ENCODE results near the gene KCTD5. TPM values are rescaled to one million over a fixed set of nuclear protein-coding genes. Genes with fewer than 3 reads are reported as not detected.

Gene KCTD5
- total RNA-seq, 1 experiment from 2014 or later = 42.1 TPM

- Histone ChIP-seq H3K4me1 (ENCODE audit: control insufficient read depth in 1 of 2, insufficient read depth in 2 of 2, low read length in 2 of 2) (peaks cover 0 to 8% of the 10 kb centered on the region in 2 experiments; a peak in 3 of 4 replicates), H2AFZ (ENCODE audit: low read depth, low read length, poor library complexity, severe bottlenecking) (no peak overlapping the region), H3K79me2 (ENCODE audit: insufficient read depth, low read length) (no peaks in the 10 kb centered on the region), H3K9ac (ENCODE audit: low read length) (no peak overlapping the region), H4K20me1 (ENCODE audit: insufficient read depth) (no peaks in the 10 kb centered on the region), H3K36me3 (ENCODE audit: control insufficient read depth in 1 of 2, insufficient read depth in 2 of 2, low read length in 2 of 2) (no peaks in the 10 kb centered on the region), H3K4me2 (ENCODE audit: low read length) (no peak overlapping the region), H3K27ac (ENCODE audit: low read depth, low read length) (peak overlapping the region; percentile 2; the same call in 1 of the 2 replicates), H3K9me2 (ENCODE audit: insufficient read depth) (no peaks in the 10 kb centered on the region), H3K27me3 (ENCODE audit: insufficient read depth, low read length) (no peaks in the 10 kb centered on the region), H3K9me3 (ENCODE audit: control insufficient read depth in 1 of 2, insufficient read depth in 1 of 2, low read depth in 1 of 2, low read length in 2 of 2) (no peaks in the 10 kb centered on the region), H3K4me3 (replicated peaks in 1 of 2; ENCODE audit: low read depth in 1 of 2, low read length in 2 of 2) (no peak overlapping the region)
- intact Hi-C loops (cut with micrococcal nuclease) = no loop called here
- DNase-seq (ENCODE audit: low read depth, low spot score) (no peak), ATAC-seq (peak; percentile 42; the same call in 1 of the 2 replicates)
- ChIA-PET CTCF (no interaction called here), RAD21 (ENCODE audit: low non-redundant PET in 1 of 2, low total read pairs in 2 of 2, uncharacterized antibody in 2 of 2, unreplicated experiment in 2 of 2) (no interaction called here), POLR2A (interaction anchor here (0.6 kb wide), 1 partner anchor 18 kb away, joined by 4 read pairs; no protein-coding TSS in a partner anchor)
- no TSS peak for BruUV-seq (replicated peaks)
- TF ChIP-seq RAD21 (IDR thresholded peaks at IDR 0.05; ENCODE audit: low read depth) (no peak), CBX3 (IDR thresholded peaks at IDR 0.05; ENCODE audit: low read depth) (no peak), EZH2 (IDR thresholded peaks at IDR 0.05) (no peak), FOSL1 (IDR thresholded peaks at IDR 0.05; ENCODE audit: low read depth) (no peak), JUND (IDR thresholded peaks at IDR 0.05) (no peak), REST (IDR thresholded peaks at IDR 0.05; ENCODE audit: low read depth) (no peak), POLR2A (IDR thresholded peaks at IDR 0.05; ENCODE audit: borderline replicate concordance, extremely low read depth, insufficient read depth, insufficient read length) (no peak), SIN3A (IDR thresholded peaks at IDR 0.05; ENCODE audit: low read depth) (no peak), YY1 (IDR thresholded peaks at IDR 0.05; ENCODE audit: extremely low read depth, insufficient replicate concordance, low read depth, low read length) (no peak), POLR2AphosphoS5 (IDR thresholded peaks at IDR 0.05; ENCODE audit: low read depth, low read length) (no peak), EGR1 (IDR thresholded peaks at IDR 0.05; ENCODE audit: low read depth) (no peak), ZFX (IDR thresholded peaks at IDR 0.05) (no peak), CEBPB (IDR thresholded peaks at IDR 0.05; ENCODE audit: low read depth) (no peak)
- TF ChIP-seq, protein P1, sequence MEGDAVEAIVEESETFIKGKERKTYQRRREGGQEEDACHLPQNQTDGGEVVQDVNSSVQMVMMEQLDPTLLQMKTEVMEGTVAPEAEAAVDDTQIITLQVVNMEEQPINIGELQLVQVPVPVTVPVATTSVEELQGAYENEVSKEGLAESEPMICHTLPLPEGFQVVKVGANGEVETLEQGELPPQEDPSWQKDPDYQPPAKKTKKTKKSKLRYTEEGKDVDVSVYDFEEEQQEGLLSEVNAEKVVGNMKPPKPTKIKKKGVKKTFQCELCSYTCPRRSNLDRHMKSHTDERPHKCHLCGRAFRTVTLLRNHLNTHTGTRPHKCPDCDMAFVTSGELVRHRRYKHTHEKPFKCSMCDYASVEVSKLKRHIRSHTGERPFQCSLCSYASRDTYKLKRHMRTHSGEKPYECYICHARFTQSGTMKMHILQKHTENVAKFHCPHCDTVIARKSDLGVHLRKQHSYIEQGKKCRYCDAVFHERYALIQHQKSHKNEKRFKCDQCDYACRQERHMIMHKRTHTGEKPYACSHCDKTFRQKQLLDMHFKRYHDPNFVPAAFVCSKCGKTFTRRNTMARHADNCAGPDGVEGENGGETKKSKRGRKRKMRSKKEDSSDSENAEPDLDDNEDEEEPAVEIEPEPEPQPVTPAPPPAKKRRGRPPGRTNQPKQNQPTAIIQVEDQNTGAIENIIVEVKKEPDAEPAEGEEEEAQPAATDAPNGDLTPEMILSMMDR (IDR thresholded peaks at IDR 0.05 in 2 of 3, conservative IDR thresholded peaks at IDR 0.05 in 1 of 3; ENCODE audit: borderline replicate concordance in 1 of 3, insufficient read depth in 1 of 3, low read depth in 2 of 3, low read length in 2 of 3) = no peak
- TF ChIP-seq, protein P2, sequence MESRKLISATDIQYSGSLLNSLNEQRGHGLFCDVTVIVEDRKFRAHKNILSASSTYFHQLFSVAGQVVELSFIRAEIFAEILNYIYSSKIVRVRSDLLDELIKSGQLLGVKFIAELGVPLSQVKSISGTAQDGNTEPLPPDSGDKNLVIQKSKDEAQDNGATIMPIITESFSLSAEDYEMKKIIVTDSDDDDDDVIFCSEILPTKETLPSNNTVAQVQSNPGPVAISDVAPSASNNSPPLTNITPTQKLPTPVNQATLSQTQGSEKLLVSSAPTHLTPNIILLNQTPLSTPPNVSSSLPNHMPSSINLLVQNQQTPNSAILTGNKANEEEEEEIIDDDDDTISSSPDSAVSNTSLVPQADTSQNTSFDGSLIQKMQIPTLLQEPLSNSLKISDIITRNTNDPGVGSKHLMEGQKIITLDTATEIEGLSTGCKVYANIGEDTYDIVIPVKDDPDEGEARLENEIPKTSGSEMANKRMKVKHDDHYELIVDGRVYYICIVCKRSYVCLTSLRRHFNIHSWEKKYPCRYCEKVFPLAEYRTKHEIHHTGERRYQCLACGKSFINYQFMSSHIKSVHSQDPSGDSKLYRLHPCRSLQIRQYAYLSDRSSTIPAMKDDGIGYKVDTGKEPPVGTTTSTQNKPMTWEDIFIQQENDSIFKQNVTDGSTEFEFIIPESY (IDR thresholded peaks at IDR 0.05; ENCODE audit: extremely low read depth, insufficient replicate concordance, low read length) = no peak
- TF ChIP-seq, protein P3, sequence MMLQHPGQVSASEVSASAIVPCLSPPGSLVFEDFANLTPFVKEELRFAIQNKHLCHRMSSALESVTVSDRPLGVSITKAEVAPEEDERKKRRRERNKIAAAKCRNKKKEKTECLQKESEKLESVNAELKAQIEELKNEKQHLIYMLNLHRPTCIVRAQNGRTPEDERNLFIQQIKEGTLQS (IDR thresholded peaks at IDR 0.05) = no peak
These were observed 57.5 kb downstream of the KCTD5 start for GRCh38 chr16:2739625-2740430.
